ENCODE measurements around the gene TGM6.

Gene TGM6

DNA sequence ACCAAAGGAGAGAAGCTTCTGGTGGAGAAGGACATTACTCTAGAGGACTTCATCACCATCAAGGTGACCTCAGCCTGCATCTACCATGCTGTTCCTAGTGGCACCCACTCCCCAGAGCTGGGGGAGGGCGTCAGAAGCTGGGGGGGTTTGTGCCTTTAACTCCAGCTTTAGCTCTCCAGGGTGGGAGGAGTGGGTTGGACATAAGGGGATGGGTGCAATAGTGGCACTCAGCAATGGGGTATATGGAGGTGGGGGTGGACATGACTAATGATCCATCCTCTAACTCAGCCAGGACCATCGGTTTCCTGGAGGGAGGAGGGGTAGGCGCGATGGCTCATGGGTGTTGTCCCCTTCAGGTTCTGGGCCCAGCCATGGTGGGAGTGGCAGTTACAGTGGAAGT lies 49.8 kb downstream of the TGM6 start:
- no peak for DNase-seq (ENCODE audit: low read depth)
- TF ChIP-seq, protein P1, sequence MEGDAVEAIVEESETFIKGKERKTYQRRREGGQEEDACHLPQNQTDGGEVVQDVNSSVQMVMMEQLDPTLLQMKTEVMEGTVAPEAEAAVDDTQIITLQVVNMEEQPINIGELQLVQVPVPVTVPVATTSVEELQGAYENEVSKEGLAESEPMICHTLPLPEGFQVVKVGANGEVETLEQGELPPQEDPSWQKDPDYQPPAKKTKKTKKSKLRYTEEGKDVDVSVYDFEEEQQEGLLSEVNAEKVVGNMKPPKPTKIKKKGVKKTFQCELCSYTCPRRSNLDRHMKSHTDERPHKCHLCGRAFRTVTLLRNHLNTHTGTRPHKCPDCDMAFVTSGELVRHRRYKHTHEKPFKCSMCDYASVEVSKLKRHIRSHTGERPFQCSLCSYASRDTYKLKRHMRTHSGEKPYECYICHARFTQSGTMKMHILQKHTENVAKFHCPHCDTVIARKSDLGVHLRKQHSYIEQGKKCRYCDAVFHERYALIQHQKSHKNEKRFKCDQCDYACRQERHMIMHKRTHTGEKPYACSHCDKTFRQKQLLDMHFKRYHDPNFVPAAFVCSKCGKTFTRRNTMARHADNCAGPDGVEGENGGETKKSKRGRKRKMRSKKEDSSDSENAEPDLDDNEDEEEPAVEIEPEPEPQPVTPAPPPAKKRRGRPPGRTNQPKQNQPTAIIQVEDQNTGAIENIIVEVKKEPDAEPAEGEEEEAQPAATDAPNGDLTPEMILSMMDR (IDR thresholded peaks at IDR 0.05; ENCODE audit: low read length, missing control alignments), result no peak
- no peak overlapping the region for H3K4me3 ChIP-seq (replicated peaks; ENCODE audit: low read depth, low read length)

- TF ChIP-seq, protein P1 (IDR thresholded peaks at IDR 0.05; ENCODE audit: low read length, missing control alignments), result no peak
- no peak overlapping the region for H3K4me3 ChIP-seq (replicated peaks; ENCODE audit: low read depth, low read length)
- DNase-seq (ENCODE audit: low read depth), result no peak
Observed at GRCh38 chr20:2431185-2431584, 50.5 kb downstream of the TGM6 start.

DNA sequence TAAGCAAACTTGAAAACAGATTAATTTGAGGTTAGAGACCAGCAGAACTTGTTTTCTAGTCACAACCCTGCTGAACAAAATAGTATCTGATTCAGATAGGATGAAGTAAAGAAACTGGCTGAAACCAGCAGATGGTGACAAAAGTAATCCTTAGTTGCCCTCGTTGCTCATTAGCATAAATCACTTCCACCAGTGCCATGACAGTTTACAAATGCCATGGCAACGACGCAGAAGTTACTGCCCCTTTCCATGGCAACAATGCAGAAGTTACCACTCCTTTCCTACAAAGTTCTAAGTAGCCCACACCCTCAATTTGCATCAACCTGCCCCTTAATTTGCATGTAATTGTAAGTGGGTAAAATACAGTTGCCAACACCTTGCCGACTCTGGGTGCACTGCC lies 66.1 kb downstream of the TGM6 start:
- no peak for DNase-seq (ENCODE audit: low read depth)
- TF ChIP-seq, protein P1 (IDR thresholded peaks at IDR 0.05; ENCODE audit: low read length, missing control alignments), result no peak
- H3K4me3 ChIP-seq (replicated peaks; ENCODE audit: low read depth, low read length), result no peak overlapping the region

DNA sequence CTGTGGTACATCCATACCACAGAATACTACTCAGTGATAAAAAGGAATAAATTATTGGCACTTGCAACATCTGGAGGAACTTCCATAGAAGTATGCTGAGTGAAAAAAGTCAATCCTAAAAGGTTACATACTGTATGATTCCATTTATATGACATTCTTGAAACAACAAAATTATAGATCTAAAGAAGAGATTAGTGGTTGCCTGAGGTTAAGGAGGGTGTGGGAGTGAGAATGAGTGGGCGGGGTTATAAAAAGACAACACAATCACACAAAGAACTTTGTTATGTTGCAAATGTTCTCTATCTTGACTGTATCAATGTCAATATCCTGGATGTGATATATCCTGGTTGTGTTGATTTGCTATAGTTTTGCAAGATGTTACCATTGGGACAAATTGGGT lies 68.7 kb downstream of the TGM6 start:
- H3K4me3 ChIP-seq (replicated peaks; ENCODE audit: low read depth, low read length), result no peak overlapping the region
- no peak for DNase-seq (ENCODE audit: low read depth)
- TF ChIP-seq, protein P1 (IDR thresholded peaks at IDR 0.05; ENCODE audit: low read length, missing control alignments), result no peak

- no peak for DNase-seq (ENCODE audit: low read depth)
- H3K4me3 ChIP-seq (replicated peaks; ENCODE audit: low read depth, low read length), result no peak overlapping the region
- TF ChIP-seq, protein P1 (IDR thresholded peaks at IDR 0.05; ENCODE audit: low read length, missing control alignments), result no peak
Observed at GRCh38 chr20:2451422-2451821, 70.7 kb downstream of the TGM6 start.

GRCh38 chr20:2451939-2452732 lies 71.4 kb downstream of the TGM6 start:
- peak; percentile 84 for DNase-seq (ENCODE audit: low read depth)
- TF ChIP-seq, protein P1 (IDR thresholded peaks at IDR 0.05; ENCODE audit: low read length, missing control alignments), result peak; percentile 96
- no peak overlapping the region for H3K4me3 ChIP-seq (replicated peaks; ENCODE audit: low read depth, low read length)

GRCh38 chr20:2453792-2454191 lies 73.1 kb downstream of the TGM6 start:
- H3K4me3 ChIP-seq (replicated peaks; ENCODE audit: low read depth, low read length), result no peak overlapping the region
- TF ChIP-seq, protein P1 (IDR thresholded peaks at IDR 0.05; ENCODE audit: low read length, missing control alignments), result no peak
- no peak for DNase-seq (ENCODE audit: low read depth)
